Mononuclear cell (primary cell): ENCODE results near the gene COL11A1. TPM values are rescaled to one million over a fixed set of nuclear protein-coding genes. Genes with fewer than 3 reads are reported as not detected.
"Not testable (repeated sequence)": the region's sequence is repeated elsewhere in the genome, so short reads cannot be mapped to it uniquely, and the experiment has no call there.

Experiments used
- H3K27me3 ChIP-seq: 2 replicates; pipeline ENCODE4 v1.6.0; 2011; ENCODE audit warnings: low read length, control low read depth; ENCODE audit not compliant: insufficient read depth
- H3K4me1 ChIP-seq: 2 replicates; pipeline ENCODE4 v1.5.1; 2011; ENCODE audit warnings: mild to moderate bottlenecking, low read length, control low read depth; ENCODE audit not compliant: insufficient read depth
- H3K4me3 ChIP-seq: 2 replicates; pipeline ENCODE4 v1.5.1; 2011; ENCODE audit warnings: mild to moderate bottlenecking, low read length, moderate library complexity
- H3K9me3 ChIP-seq: 2 replicates; pipeline ENCODE4 v1.5.1; 2011; ENCODE audit warnings: low read depth, mild to moderate bottlenecking, control low read depth, low read length
- total RNA-seq: library from RNA; depleted of rRNA; stranded (reverse); fragments of >200 nt; gene quantifications from one replicate; pipeline ENCODE4 v1.2.3, GENCODE V29; 2012

COL11A1 gene
- total RNA-seq, 1 donor = 0.10 TPM

GRCh38 chr1:103109311-103109920 lies 1.1 kb upstream of the COL11A1 start:
- Histone ChIP-seq H3K9me3 (no peaks in the 10 kb centered on the region), H3K4me1 (peaks cover 3% of the 10 kb centered on the region), H3K4me3 (no peak overlapping the region), H3K27me3 (peaks cover 35% of the 10 kb centered on the region)

DNA sequence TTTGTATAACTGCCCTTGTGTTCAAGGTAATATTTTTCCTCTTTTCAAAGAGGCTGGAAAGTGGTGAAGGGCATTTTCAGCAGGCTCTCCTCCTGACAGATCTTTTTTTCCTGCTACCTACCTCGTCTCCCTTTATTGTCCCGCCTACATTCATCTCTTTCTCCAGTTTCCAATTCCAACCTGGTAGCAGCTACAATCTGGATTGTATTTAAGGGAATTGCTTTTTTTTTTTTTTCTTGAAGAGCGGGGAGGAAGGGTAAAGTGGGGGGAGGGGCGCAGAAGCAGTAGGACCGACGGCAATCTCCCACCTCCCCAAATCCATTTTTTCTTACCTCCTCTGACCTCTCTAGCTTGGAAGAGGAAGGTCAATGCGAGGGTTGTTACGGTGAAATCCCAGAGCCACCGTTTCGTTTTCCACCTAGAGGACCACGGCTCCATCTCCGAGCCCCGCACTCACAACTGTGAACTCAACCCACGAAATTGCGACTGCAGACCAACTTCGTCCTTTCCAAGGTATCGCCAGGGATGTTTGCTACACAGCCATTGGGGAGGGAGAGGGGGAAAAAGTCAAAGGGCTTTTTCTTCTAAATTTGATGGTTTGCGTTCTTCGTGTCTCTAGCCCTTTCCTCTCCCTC lies 464 bp downstream of the COL11A1 start:
- Histone ChIP-seq H3K9me3 (no peaks in the 10 kb centered on the region), H3K4me3 (no peak overlapping the region), H3K27me3 (peaks cover 35% of the 10 kb centered on the region), H3K4me1 (peaks cover 3% of the 10 kb centered on the region)

DNA sequence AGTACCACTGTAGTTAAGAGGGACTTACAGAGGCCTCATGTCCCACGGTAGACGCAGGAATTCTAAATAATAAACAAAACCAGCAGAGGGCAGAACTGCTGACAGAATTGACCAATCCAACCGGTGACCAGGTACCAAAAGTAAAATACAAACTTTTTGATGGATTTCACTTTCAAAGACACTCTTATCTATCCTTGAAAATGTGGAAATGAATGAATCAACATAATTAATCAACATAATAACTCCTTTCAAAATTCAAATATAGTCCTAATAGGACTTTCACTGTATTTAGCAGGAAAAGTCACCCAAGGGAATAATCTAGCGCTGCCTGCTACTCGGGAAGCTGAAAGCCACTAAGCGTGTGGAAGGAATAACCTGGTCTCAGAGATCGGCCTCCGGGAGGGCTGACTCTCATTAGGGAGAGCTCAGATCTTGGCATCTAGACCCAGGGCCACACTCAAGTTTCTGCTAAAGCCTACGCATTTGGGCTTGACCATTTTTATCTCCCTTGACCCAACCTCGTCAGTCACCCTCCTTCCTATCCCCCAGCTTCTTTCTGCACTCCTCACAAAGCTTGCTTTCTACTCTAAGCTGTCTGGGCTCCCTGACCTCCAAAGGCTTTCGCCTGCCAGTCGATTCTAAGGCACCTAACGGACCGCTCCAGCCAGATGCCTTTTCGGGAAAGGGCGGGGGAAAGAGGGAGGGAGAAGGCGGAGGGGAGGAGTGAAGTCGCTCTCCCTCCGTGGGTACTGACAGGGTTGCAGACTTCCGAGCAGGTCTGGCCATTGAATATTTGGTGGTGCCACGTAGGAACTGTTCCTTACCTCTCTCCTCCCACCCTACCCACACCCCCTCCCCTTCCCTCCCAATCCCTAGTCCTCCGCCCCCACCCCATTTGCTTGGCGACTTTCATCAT lies 1.6 kb downstream of the COL11A1 start:
- Histone ChIP-seq H3K9me3 (no peaks in the 10 kb centered on the region), H3K4me3 (no peak overlapping the region), H3K4me1 (peaks cover 3% of the 10 kb centered on the region), H3K27me3 (peaks cover 35% of the 10 kb centered on the region)

- Histone ChIP-seq H3K4me1 (no peaks in the 10 kb centered on the region), H3K27me3 (peaks cover 9% of the 10 kb centered on the region), H3K9me3 (no peaks in the 10 kb centered on the region)
Observed at GRCh38 chr1:103101399-103101798, 6.9 kb downstream of the COL11A1 start.

GRCh38 chr1:103089221-103089620 lies 19.1 kb downstream of the COL11A1 start:
- no peak overlapping the region for H3K4me3 ChIP-seq
- H3K27me3 ChIP-seq = no peaks in the 10 kb centered on the region
- no peaks in the 10 kb centered on the region for H3K9me3 ChIP-seq
- no peaks in the 10 kb centered on the region for H3K4me1 ChIP-seq

More at GRCh38 chr1:103101399-103101798, 6.9 kb downstream of the COL11A1 start:
- H3K4me3 ChIP-seq = no peak overlapping the region

DNA sequence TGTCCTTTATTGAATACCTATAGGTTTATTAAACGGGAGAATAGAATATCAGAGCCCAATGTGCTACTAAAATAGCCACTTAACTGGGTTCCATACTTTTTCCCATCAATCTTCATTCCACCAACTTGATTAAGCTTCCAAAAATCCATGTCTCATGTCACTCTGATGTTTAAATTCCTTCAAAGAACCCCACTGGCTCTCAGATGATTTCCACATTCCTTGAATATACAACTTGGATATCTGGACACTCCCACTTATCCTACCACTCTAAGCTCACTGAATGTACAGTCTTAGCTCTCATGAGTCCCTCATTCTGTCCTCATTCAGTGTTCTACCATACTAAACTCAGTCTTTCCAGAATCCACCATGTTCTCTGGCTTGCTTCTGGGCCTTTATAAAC lies 21.1 kb downstream of the COL11A1 start:
- no peaks in the 10 kb centered on the region for H3K9me3 ChIP-seq
- no peak overlapping the region for H3K4me3 ChIP-seq
- H3K4me1 ChIP-seq = no peaks in the 10 kb centered on the region
- H3K27me3 ChIP-seq = no peaks in the 10 kb centered on the region

DNA sequence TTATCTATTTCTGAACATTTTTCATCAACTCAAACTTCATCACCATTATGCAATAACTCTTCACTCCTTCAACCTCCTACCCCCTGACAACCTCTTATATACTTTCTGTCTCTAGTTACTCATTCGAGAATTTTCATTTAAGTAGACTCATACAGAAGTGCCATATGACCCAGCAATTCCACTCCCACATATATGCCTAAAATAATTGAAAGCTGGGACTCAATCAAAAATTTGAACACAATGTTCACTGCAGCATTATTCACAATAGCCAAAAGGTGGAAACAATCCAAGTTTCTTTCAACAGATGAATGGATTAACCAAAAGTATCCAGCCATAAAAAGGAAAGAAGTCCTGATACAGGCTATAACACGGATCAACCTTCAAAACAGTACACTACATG lies 24.1 kb downstream of the COL11A1 start:
- no peaks in the 10 kb centered on the region for H3K27me3 ChIP-seq
- no peak overlapping the region for H3K4me3 ChIP-seq
- no peaks in the 10 kb centered on the region for H3K9me3 ChIP-seq
- H3K4me1 ChIP-seq = no peaks in the 10 kb centered on the region

DNA sequence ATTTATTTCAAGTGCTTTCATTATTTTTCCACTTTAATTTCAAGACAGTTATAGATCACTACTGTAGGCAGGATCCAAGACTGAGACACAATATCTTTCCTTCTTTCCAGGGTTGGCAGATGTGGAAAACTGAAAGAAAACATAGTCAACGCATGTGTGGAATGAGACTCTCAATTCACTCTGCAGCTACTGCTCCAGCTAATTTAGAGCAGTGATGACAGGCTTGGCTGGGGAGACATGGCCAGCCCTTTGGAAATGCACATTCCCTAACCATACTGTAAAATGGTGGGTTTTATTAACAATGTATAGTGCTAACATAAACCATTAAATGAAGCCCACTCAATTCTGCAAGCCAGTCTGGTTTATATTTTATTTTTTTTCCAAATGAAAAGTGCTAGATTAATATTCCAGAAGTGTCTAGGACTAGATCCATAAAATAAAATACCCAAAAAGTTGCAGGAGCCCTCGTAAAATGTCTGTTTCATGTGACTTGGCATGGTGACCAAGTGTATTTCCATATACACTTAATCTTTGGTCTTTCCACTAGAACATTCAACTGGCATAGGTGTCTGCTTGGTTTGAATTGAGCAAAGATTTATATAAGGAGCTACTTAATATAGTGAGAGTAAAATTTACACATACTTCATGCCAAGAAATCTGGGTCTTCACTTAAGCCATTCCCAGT lies 32.9 kb downstream of the COL11A1 start:
- no peaks in the 10 kb centered on the region for H3K4me1 ChIP-seq
- no peak overlapping the region for H3K4me3 ChIP-seq
- H3K9me3 ChIP-seq = no peaks in the 10 kb centered on the region
- no peaks in the 10 kb centered on the region for H3K27me3 ChIP-seq

DNA sequence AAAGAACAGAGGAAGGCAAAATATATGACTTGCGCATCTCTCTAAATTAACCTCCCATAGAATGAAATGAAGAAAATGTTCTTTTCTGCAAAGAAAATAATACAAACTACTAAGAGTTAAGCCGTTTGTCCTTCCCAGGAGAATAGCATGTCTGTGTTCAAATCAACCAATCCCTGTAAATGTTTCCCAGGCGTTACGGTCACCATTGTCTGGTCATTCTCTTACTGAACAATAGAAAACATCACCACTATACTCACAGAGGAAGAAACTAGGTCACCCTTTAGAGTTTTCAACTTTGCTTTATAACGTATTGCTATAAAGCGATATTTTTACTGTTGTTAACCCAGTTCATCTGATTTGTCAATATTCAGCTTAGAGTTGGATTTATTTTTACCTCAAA lies 34.1 kb downstream of the COL11A1 start:
- no peaks in the 10 kb centered on the region for H3K27me3 ChIP-seq
- H3K9me3 ChIP-seq = no peaks in the 10 kb centered on the region
- no peak overlapping the region for H3K4me3 ChIP-seq
- no peaks in the 10 kb centered on the region for H3K4me1 ChIP-seq

- no peaks in the 10 kb centered on the region for H3K27me3 ChIP-seq
- no peaks in the 10 kb centered on the region for H3K9me3 ChIP-seq
- H3K4me3 ChIP-seq = no peak overlapping the region
- H3K4me1 ChIP-seq = no peaks in the 10 kb centered on the region
Observed at GRCh38 chr1:103069201-103069600, 39.1 kb downstream of the COL11A1 start.

DNA sequence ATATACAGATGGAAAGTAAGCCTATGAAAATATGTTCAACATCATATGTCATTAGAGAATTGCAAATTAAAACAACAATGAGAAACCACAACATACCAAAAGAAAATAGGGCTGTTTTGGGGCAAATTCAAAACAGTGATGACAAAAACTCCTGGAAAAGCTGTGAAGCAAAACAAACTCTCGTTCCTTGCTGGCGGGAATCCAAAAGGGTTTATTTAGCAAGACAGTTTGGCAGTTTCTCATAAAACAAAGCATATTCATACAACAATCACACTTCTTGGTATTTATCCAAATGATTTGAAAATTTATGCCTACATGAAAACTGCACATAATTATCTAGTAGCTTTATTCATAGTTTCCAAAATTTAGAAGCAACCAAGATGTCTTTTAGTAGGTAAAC lies 44.4 kb downstream of the COL11A1 start:
- Histone ChIP-seq H3K4me1 (no peaks in the 10 kb centered on the region), H3K27me3 (no peaks in the 10 kb centered on the region), H3K4me3 (no peak overlapping the region), H3K9me3 (peaks cover 6% of the 10 kb centered on the region)

DNA sequence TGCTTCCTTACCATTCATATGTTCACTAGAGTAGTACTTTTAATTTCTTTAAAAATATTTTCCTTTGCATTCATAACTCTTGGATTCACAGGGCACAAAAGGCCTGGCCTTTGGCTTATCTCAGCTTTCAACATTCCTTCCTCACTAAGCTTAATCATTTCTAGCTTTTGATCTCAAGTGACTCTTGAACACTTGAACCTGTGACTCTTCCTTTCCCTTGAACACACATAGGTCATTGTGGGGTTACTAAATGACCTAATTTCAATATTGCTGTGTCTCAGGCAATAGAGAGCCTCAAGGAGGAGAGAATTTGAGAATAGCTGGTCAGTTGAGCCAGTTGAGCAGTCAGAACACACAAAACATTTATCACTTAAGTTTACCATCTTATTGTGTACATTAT lies 49.9 kb downstream of the COL11A1 start:
- no peaks in the 10 kb centered on the region for H3K4me1 ChIP-seq
- peaks cover 6% of the 10 kb centered on the region for H3K9me3 ChIP-seq
- H3K4me3 ChIP-seq = no peak overlapping the region
- H3K27me3 ChIP-seq = no peaks in the 10 kb centered on the region

DNA sequence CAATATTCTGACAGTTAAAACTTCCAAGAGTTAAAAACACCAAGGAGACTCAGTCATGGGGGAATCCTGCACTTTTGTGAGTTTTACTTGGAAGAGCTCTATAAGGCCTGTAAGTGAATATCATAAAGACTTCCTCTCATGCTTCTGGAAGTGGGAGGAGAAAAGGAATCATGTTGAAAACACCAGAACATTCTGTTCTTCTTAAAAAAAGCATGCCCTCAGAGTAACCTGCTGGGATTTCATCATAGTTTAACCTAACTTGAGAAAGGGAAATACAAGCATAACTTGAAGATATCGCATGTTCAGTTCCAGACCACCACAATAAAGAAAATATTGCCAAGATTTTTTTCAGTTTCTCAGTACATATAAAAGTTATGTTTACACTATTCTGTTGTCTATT lies 51.9 kb downstream of the COL11A1 start:
- H3K4me1 ChIP-seq = no peaks in the 10 kb centered on the region
- peaks cover 6% of the 10 kb centered on the region for H3K9me3 ChIP-seq
- no peak overlapping the region for H3K4me3 ChIP-seq
- H3K27me3 ChIP-seq = no peaks in the 10 kb centered on the region

DNA sequence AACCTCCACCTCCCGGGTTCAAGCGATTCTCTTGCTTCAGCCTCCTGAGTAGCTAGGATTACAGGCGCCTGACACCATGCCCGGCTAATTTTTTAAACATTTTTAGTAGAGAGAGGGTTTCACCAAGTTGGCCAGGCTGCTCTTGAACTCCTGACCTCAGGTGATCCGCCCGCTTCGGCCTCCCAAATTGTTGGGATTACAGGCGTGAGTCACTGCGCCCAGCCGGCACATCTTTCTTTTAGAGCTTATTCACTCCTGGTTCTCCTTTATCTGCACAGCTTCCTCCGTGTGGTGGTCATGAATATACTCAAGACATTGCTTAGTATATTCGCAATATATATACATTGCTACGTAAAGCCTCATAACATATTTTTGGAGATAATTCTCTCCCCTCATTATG lies 80.2 kb downstream of the COL11A1 start:
- not testable (repeated sequence) for H3K27me3 ChIP-seq, H3K4me3 ChIP-seq, H3K4me1 ChIP-seq, H3K9me3 ChIP-seq

- H3K9me3 ChIP-seq = no peaks in the 10 kb centered on the region
- H3K4me3 ChIP-seq = no peak overlapping the region
- H3K4me1 ChIP-seq = no peaks in the 10 kb centered on the region
- H3K27me3 ChIP-seq = no peaks in the 10 kb centered on the region
Observed at GRCh38 chr1:103025858-103026409, 82.4 kb downstream of the COL11A1 start.
